Stimulated activated CD4-positive, alpha-beta T cell treated with anti-CD3 and anti-CD28 coated beads, Interleukin-12 subunit alpha, Interleukin-12 subunit beta, amount 100 ng/mL, for 4 hours (primary cell): ENCODE results near the gene TCERG1L.
"Not testable (repeated sequence)": the region's sequence is repeated elsewhere in the genome, so short reads cannot be mapped to it uniquely, and the experiment has no call there.

ENCODE experiments used
- DNase-seq: peaks from one replicate; pipeline ENCODE4 v3.0.0-alpha.2; 2020

TCERG1L gene

GRCh38 chr10:131079314-131079713 is 232.2 kb downstream of the TCERG1L start:
- DNase-seq, result no peak

DNA sequence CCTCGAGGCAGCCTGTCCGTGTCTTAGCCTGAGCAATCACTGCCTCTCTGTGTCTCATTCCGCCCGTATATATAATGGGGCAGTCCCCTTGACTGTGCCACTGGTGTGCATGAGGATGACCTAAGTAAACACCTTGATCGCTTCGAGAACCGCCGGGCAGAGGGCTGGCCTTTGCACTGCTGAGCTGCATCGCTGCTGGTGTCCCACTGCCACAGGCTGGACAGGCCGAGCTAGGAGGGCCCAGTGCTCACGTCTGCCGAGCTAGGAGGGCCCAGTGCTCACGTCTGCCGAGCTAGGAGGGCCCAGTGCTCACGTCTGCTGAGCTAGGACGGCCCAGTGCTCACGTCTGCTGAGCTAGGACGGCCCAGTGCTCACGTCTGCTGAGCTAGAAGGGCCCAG is 232.6 kb downstream of the TCERG1L start:
- DNase-seq, result not testable (repeated sequence)

DNA sequence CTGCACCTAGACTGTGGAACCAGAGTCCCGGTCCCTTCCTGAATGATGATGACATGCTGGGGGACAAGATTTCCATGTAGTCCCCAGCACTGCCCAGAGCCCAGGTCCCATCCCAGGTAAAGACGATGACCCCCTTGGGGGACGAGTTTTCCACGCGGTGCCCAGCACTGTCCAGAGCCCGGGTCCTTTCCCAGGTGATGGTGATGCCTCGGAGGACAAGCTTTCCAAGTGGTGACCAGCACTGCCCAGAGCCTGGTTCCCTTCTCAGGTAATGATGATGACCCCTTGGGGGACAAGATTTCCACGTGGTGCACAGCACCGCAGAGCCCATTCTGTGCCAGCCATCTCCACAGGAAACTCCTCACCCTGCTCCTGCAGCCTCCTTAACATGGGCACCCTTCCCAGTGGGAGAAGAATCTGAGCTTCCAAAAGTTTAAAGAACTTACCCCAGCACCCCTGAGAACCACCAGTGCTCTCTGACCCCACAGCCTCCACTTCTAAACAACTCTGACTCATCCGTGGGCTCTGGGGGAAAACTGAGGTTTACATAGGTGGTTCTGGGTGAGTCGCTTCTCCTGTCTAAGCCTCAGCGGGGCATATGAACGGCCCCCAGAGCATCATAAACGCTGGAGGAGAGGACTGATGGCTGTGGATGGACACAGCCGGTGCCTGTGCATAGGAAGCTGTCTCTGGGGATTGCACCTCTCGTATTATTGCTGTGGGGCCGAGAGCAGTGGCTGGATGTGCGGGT is 233.2 kb downstream of the TCERG1L start:
- no peak for DNase-seq

GRCh38 chr10:131077724-131078123 is 233.8 kb downstream of the TCERG1L start:
- no peak for DNase-seq

DNA sequence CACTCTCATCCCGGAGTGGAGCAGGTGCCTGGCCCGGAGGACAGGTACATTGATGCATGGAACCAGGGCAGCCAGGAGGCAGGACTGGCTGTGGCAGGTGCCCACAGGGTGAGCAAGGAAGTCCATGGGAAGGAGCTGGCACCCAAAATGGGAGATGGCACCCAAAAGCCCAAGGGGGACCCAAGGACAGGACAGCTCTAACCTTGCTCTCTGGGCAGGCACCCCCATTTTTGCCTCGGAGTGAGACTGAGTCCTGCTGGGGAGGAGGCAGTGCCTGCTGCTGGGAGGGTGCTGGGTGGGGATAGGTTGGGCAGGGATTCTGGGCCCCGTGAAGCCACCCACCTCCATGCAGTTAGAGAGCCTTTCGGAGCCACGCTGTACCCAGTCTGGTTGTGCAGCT is 234.5 kb downstream of the TCERG1L start:
- no peak for DNase-seq

DNA sequence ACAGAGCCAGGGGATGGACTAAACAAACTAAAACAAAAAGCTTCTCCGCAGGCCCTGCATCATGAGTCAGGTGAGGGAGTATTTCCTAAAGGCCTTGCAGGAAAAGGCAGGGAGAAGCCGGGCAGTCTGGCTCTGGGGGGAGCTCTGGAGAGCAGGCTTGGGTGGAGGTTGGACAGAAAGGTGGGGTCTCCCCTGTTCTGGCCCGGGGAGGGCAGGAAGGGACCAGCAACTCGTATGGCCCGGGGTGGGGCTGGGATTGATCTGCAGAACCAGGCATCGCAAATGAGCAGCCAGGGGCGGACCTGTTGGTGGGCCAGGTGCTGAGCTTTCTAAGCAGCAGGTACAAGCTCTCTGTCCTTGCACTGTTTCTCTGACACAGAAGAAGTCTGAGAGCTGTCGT is 235.2 kb downstream of the TCERG1L start:
- DNase-seq, result no peak

DNA sequence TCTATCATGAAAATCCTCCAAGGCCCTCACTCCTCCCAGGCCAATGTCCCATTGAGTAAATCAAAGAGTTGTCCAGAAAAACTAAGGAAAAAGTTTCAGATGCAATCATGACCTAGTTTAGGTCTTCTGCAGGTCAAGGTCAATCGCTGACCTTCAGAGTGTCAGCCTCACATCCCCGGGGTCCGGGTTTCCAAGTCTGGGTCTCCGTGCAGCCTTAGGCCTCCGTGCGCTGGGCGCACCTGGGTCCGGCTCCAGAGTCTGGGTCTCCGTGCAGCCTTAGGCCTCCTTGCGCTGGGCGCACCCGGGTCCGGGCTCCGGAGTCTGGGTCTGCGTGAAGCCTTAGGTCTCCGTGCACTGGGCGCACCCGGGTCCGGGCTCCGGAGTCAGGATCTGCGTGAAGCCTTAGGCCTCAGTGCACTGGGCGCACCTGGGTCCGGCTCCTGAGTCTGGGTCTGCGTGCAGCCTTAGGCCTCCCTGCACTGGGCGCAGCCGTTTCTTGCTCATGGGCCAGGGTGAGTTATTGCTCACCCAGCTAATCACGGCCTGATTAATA is 236.2 kb downstream of the TCERG1L start:
- no peak for DNase-seq

GRCh38 chr10:131074682-131075081 is 236.8 kb downstream of the TCERG1L start:
- no peak for DNase-seq

DNA sequence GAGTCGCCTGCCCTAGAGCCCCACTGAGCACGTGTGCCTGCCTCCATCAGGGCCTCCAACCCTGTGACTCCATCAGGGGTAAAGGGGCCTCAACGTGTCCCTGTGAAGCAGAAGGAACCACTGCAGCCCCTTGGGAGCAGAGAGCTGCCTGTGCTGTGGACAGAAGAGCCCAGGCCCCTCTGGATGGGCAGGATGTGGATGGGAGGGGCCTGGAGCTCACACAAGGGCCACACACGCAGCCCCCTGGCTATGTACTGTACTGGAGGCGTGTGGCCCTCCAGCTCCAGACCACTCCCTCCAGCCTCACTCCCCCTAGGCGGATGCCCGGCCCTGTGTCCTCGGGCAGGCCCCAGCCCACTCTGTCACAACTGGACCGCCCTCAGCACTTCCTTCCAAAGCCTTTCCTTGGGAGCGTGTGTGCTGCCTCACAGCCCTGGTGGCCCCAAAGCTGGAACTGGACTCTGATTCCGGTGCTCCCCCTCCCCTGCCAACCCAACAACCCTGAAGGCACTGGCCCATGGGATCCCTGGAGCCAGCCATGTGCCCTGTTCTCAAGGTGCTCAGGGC is 238.0 kb downstream of the TCERG1L start:
- no peak for DNase-seq

GRCh38 chr10:131072651-131073468 is 238.7 kb downstream of the TCERG1L start:
- no peak for DNase-seq

DNA sequence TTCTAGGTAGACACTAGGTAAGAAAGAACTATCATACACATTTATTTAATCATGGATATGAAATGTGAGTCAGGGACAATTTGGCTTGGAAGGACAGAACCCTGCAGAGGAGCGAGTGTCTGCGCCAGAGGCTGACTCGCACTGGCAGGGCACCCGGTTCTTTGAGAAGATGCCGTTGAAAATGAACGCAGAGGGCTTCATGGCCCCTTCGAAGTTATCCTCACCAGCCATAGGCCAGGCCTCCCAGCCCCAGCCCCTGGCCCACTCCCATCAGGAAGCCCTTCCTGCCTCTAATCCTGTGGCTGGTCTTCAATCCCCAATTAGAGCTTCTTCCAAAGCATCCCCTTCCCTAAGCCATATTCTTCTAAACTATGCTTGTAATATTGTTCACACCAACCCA is 239.8 kb downstream of the TCERG1L start:
- DNase-seq, result no peak

DNA sequence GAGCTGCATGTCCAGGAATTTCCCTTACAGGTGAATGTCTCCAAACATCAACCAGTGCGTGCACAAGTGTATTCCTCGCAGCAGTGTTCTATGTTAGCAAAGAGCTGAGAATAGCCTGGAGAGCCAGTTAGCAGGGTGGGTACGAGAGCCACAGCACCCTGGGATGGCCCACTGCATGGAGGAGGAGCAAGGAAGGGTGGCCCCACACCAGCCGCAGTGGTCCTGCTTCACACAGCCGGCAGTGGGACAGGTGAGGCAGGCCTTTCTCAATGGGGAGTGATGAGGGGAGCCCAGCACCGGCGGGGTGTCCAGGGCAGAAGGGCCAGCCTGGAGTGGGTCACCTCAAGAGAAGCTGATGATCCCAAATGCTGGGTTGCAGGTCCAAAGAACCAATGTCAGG is 240.7 kb downstream of the TCERG1L start:
- no peak for DNase-seq

DNA sequence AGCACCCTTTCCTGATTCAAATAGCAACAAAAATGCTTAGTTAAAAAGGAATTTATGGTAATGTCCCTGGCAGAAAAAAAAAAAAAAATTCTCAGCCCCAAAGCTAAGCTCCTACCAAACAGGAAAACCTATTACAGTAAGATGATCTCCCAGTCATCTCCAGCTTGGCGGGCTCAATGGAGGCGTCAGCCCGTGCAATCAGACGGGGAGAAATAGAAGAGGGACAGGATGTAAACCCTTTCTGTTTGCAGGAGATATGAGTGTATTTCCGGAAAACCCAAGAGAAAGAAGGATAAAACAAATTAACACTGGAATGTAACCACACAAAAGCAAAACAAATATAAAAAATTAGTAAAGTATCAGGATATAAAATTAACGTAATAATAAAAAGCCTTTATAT is 242.8 kb downstream of the TCERG1L start:
- no peak for DNase-seq

GRCh38 chr10:131068311-131068710 is 243.2 kb downstream of the TCERG1L start:
- DNase-seq, result no peak

DNA sequence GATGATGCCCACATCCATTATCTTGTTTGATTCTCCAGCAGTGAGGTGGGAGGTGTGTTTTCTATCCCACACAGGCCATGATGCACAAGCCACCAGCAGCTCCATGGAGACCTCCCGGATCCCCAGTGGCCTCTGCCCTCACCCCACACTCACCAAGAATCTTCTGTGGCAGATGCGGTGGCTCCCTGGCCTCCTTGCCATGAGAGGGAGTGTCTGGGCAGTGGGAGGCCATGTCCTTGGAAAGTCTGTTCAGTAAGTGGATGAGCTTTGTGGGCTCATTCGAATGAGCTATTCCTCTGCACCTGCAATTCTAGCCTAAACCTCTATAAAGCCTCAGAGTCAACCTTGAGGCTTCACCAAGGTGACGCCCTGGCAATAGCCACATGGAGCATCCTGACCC is 243.8 kb downstream of the TCERG1L start:
- no peak for DNase-seq

DNA sequence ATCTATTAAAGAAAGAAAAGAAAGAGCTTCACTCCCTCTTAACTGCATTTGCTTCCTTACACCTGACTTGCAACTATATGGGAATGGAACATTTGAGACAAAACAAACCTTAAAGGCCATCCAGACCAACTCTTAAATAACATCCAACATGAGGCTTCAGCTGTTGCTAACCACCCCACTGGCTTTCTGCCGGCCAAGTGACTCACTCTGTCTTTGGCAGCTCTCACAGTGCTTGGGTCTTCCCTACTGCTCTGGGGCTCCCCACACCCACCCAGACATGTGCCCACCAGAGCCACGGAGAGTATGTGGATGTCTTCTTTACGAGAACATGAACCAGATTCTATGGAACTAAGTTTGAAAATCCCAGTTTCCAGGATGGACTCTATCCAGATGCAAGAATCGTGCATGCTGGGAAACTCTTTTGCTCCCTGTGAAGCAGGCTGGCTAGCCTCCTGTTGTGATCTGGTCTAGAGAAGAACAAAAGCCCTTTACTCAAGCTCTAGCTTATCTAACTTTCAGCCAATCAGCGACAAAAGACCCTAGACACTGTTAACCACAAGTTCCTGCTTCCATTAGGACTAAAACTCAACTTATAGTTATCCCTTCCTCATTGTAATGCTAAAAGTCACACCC is 245.7 kb downstream of the TCERG1L start:
- DNase-seq, result no peak

- DNase-seq, result no peak
Observed at GRCh38 chr10:131063311-131063710, 248.2 kb downstream of the TCERG1L start.

GRCh38 chr10:131062621-131063260 is 248.8 kb downstream of the TCERG1L start:
- no peak for DNase-seq

DNA sequence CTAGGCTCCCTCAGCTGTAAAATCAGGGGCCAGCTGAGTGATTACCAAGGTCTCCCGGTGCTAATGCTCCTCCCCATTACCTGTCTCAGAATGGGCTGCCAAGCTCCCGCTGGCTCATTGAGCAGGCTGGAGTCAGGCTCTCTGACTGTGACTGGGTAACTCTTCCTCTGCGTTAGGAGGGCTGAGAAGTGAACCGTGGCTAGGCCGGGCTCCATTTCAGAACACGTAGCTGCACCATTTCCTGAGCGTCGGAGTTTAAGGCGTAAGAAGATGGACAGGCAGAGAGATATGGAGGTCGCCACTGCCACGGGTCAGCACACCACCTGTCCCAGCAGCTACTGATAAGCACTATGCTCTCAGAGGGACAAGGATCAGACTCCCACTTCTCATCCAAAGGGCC is 250.3 kb downstream of the TCERG1L start:
- DNase-seq, result no peak

DNA sequence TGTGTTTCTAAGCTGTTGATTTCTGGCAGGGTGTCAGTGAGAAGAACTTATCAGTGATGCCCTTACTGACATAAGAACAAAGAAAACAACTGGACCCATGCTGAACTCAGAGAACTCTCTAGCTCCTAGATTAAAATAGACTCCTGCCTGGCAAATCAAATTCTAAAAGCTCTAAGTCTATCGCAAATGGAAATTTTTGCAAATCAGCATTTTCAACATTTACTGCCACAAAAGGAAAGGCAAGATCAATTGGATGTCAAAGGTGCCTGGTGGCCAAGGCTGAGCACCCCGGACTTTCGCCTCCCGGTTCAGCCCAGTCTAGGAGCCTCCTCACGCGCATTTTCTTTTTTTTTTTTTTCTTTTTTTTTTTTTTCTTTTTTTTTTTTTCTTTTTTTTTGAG is 251.6 kb downstream of the TCERG1L start:
- no peak for DNase-seq

DNA sequence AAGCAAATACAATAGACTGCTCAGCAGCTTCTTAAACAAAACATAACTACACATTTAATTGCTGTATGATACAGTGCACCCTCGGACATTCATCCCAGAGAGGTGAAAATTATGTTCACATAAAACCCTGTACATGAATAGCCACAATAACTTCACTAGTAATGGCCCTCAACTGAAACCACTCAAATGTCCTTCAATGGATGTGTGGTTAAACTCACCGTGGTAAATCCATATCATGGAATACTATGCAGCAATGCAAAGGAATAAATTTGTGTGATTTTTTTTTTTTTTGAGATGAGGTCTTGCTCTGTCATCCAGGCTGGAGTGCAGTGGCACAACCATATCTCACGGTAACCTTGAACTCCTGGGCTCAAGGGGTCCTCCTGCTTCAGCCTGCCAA is 252.7 kb downstream of the TCERG1L start:
- no peak for DNase-seq

- no peak for DNase-seq
Observed at GRCh38 chr10:131056781-131057180, 254.7 kb downstream of the TCERG1L start.

DNA sequence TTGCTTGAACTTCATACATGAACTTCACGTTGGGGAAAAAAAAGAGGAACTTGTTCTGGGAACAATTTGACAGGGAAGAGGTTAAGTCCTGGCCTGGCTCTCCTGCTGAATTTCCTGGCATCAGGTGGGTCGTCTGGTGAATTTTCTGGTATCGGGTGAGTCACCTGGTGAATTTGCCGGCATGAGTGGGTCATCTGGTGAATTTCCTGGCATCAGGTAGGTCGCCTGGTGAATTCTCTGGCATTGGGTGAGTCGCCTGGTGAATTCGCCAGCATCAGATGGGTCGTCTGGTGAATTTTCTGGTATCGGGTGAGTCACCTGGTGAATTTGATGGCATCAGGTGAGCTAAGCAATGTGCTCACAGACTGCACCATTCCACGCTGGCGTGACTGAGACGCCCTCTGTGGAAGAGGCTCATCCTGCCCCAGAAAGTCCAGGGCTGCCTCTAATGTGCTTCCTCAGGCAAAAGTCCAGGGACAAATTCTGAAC is 255.4 kb downstream of the TCERG1L start:
- no peak for DNase-seq
